ENCODE measurements around the gene NTM.

- TF ChIP-seq CTCF (IDR thresholded peaks at IDR 0.05; ENCODE audit: low read length) (no peak), EZH2 (IDR thresholded peaks at IDR 0.05; ENCODE audit: borderline replicate concordance, low read length) (no peak)
These were observed 741.4 kb downstream of the NTM start for GRCh38 chr11:132111838-132112237.

Data from OCI-LY1 (cell line).